SH-SY5Y (cell line): ENCODE measurements around the gene RAMP1.

ENCODE experiments used
- GATA2 ChIP-seq: IDR thresholded peaks from 2 replicates; pipeline ENCODE4 v1.6.1; 2011; ENCODE audit warnings: mild to moderate bottlenecking, low read depth, low read length
- GATA3 ChIP-seq: IDR thresholded peaks from 2 replicates; pipeline ENCODE4 v1.6.1; 2011; ENCODE audit warnings: low read depth, mild to moderate bottlenecking, low read length, moderate library complexity

- TF ChIP-seq GATA3: no peak
- TF ChIP-seq GATA2: no peak
These were observed 42.9 kb upstream of the RAMP1 start for GRCh38 chr2:237816531-237816930.
